Activated T-cell treated with anti-CD3 and anti-CD28 coated beads, Interleukin-2, amount 50 U/mL, for 24 hours (primary cell): ENCODE measurements around the gene KBTBD7.
"Not testable (repeated sequence)": the region's sequence is repeated elsewhere in the genome, so short reads cannot be mapped to it uniquely, and the experiment has no call there.

Experiments
- DNase-seq: peaks from one replicate; pipeline ENCODE4 v3.0.0-alpha.2; 2020
- H3K27ac Mint-ChIP-seq: 2 replicates; pipeline ENCODE4 v1.8.0; 2020; ENCODE audit warnings: mild to moderate bottlenecking, mixed read lengths
- H3K27me3 Mint-ChIP-seq: 2 replicates; pipeline ENCODE4 v1.8.0; 2020; ENCODE audit warnings: mixed read lengths
- H3K36me3 Mint-ChIP-seq: 2 replicates; pipeline ENCODE4 v1.8.0; 2020; ENCODE audit warnings: low read depth, mixed read lengths
- H3K4me1 Mint-ChIP-seq: 2 replicates; pipeline ENCODE4 v1.8.0; 2020; ENCODE audit warnings: low read depth, mixed read lengths
- H3K4me3 Mint-ChIP-seq: 2 replicates; pipeline ENCODE4 v1.8.0; 2020; ENCODE audit warnings: mild to moderate bottlenecking, moderate library complexity, mixed read lengths
- H3K9me3 Mint-ChIP-seq: 2 replicates; pipeline ENCODE4 v1.8.0; 2020; ENCODE audit warnings: mixed read lengths

Gene KBTBD7

DNA sequence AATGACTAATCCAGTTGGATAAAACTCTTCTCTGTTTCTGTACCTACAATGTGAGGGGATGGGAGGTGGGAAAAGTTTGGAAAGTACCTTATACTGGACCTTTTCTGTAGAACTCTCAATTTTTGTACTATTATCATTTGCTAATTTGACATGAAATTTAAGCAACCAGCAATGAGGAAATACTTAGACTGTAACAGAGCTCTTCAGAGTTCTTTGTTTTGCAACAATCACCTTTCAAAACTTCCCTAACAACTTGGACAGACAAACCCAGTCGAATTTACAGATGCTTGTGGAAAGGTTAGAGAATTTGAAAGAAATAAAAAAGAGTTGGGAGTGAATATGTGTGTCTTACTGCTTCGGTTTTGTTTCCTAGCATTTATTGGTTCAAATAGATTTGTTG, 16.8 kb downstream of the KBTBD7 start:
- Mint-ChIP-seq H3K36me3 (peaks cover 19% of the 10 kb centered on the region), H3K9me3 (peaks cover 21% of the 10 kb centered on the region)

DNA sequence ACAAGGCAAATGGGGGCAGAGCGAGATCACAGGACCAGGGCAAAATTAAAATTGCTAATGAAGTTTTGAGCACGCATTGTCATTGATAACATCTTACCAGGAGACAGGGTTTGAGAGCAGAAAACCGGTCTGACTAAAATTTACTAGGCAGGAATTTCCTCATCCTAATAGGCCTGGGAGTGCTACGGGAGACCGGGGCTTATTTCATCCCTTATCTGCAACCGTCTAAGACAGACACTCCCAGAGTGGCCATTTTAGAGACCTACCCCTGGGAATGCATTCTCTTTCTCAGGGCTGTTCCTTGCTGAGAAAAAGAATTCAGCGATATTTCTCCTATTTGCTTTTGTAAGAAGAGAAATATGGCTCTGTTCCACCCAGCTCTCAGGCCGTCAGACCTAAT, 18.8 kb downstream of the KBTBD7 start:
- peaks cover 19% of the 10 kb centered on the region for H3K36me3 Mint-ChIP-seq
- H3K27me3 Mint-ChIP-seq, DNase-seq, H3K4me3 Mint-ChIP-seq, H3K27ac Mint-ChIP-seq: not testable (repeated sequence)
- H3K4me1 Mint-ChIP-seq, result peaks cover 14% of the 10 kb centered on the region
- peaks cover 21% of the 10 kb centered on the region for H3K9me3 Mint-ChIP-seq

More for the DNA sequence above, 16.8 kb downstream of the KBTBD7 start:
- Mint-ChIP-seq H3K27ac (no peak overlapping the region), H3K27me3 (no peaks in the 10 kb centered on the region), H3K4me1 (peaks cover 15% of the 10 kb centered on the region), H3K4me3 (no peak overlapping the region)
- no peak for DNase-seq

DNA sequence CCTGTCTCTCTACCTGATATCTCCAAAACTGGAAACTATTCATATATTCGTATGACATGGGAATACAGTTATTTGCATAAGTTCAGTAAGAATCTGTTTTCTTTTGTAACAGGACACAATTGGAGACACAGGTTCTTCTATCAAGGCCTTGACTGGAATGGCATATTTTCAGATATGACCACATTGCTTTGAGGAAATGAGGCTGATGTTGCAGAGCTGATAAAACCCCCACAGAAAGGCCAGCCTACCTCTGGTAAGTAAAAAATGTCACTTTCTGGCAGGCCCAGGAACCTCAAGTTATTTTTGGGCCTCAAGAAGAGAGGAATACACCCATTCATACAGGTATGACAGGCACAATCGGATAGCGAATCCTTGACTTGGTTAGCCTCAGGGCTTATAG, 32.2 kb downstream of the KBTBD7 start:
- no peak overlapping the region for H3K4me3 Mint-ChIP-seq
- H3K27ac Mint-ChIP-seq, result no peak overlapping the region
- peaks cover 2% of the 10 kb centered on the region for H3K9me3 Mint-ChIP-seq
- H3K27me3 Mint-ChIP-seq, result no peaks in the 10 kb centered on the region
- H3K4me1 Mint-ChIP-seq, result peaks cover 6% of the 10 kb centered on the region
- no peaks in the 10 kb centered on the region for H3K36me3 Mint-ChIP-seq
- DNase-seq, result no peak

DNA sequence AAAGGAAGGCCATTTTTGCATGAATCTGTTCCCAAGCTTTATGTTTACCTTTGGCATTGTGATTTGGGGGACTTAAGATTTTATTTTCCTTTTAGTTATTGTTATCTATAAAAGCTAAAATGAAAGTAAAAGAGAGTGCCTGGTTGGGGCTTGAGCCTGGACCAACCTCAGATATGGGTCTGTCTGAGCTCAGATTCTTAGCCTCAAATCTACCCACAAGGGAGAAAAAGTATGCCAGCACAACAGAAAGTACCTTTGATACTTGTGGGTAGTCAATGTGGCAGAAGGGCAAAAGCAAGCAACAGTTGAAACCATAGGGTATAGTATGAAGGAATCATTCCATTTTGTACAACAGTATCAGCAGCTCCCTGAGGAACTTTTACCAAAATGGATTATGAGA, 35.2 kb downstream of the KBTBD7 start:
- H3K4me1 Mint-ChIP-seq, result peaks cover 6% of the 10 kb centered on the region
- H3K27me3 Mint-ChIP-seq, result no peaks in the 10 kb centered on the region
- no peak overlapping the region for H3K27ac Mint-ChIP-seq
- no peak for DNase-seq
- no peak overlapping the region for H3K4me3 Mint-ChIP-seq
- no peaks in the 10 kb centered on the region for H3K9me3 Mint-ChIP-seq
- no peaks in the 10 kb centered on the region for H3K36me3 Mint-ChIP-seq

DNA sequence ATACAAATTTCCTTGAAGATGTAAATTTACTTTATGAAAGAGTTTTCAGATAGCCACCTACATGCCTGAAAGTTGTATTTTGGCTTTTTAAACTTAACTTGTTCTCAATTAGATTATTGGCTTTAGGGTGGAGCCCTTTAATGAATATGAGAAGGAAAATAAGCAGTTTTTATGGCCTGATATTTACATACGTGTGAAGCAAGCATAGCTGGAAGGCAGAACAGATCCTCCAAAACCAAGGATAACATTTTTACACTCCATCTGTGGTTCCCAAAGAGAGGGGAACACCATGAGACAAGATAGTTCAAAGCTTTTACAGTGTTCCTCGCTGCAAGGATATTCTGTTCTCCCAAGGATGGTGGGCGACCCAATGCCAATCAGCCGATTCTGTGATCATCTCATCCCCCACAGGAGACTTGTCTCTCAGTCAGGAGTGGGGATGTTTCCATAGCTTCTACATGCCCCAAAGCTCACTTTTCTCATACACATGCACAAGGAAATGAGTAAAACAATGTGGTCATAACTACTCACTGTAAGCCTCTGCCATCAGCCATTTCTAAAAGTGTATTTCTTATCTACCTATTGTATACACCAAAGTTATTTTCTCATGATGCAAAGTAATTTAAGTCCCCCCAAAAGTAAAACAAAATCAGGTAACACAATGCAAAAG, 37.2 kb downstream of the KBTBD7 start:
- no peak overlapping the region for H3K27ac Mint-ChIP-seq
- H3K4me3 Mint-ChIP-seq, result no peak overlapping the region
- H3K27me3 Mint-ChIP-seq, result no peaks in the 10 kb centered on the region
- DNase-seq, result no peak
- H3K4me1 Mint-ChIP-seq, result peaks cover 6% of the 10 kb centered on the region
- H3K36me3 Mint-ChIP-seq, result peaks cover 5% of the 10 kb centered on the region
- H3K9me3 Mint-ChIP-seq, result peaks cover 7% of the 10 kb centered on the region

DNA sequence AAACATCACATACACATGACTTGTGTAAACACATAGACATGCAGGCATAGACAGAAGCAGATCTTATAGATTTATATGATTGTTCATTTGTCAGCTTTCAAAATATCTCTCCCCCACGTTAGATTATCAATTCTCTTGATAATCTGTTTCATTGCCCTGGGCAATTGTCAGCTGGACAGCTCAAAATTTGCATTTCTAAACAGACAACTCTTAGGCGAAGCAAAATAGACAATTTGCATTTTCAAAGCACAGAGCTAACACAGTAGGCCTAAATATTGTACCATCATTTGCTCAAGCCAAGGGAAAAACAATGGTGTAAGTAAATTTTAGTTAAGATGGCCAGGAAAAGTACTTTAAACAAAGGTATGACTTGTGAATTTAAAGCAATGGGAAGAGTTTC, 37.7 kb downstream of the KBTBD7 start:
- H3K36me3 Mint-ChIP-seq, result peaks cover 11% of the 10 kb centered on the region
- H3K4me1 Mint-ChIP-seq, result peaks cover 6% of the 10 kb centered on the region
- no peak overlapping the region for H3K27ac Mint-ChIP-seq
- H3K4me3 Mint-ChIP-seq, result no peak overlapping the region
- H3K27me3 Mint-ChIP-seq, result no peaks in the 10 kb centered on the region
- H3K9me3 Mint-ChIP-seq, result peaks cover 13% of the 10 kb centered on the region
- DNase-seq, result no peak

DNA sequence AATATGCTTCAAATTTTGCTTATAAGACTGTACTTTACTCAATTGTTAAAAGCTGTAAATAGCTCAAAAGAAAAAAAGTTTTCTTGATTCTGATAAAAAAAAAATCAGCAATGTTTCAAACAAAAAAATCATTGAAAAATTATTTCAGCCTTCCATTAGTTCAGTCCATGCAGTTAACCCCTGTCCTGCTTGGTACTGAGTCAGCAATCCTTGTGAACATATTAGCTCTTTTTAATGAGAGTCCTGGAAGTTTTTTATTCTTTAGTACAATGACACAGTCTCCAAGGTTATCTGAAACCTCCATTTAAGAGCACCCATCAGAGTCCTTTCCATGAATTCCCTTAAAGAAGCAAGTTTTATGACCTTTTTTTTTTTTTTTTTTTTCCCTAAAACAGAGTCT, 40.3 kb downstream of the KBTBD7 start:
- no peak overlapping the region for H3K4me3 Mint-ChIP-seq
- no peak for DNase-seq
- H3K27ac Mint-ChIP-seq, result no peak overlapping the region
- H3K4me1 Mint-ChIP-seq, result peaks cover 3% of the 10 kb centered on the region
- H3K27me3 Mint-ChIP-seq, result no peaks in the 10 kb centered on the region
- H3K9me3 Mint-ChIP-seq, result peaks cover 38% of the 10 kb centered on the region
- H3K36me3 Mint-ChIP-seq, result peaks cover 37% of the 10 kb centered on the region

DNA sequence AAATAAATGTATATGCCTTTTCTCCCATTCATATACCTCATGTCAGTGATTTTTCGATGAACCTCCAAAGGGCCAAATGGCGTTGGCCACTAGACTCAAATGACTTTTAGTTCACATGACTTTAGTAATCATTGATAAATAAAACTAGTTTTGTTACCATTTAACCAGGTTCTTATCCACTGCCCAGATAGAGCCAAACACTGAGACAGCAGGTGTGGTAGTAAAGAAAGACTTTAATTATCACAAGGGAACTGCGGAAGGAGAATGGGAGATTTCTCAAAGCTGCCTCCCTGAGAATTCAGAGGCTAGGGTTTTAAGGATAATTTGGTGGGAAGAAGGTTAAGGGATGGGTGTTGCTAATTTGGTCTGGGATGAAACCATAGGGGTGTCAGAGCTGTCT, 42.4 kb downstream of the KBTBD7 start:
- no peak for DNase-seq
- H3K27ac Mint-ChIP-seq, result no peak overlapping the region
- no peak overlapping the region for H3K4me3 Mint-ChIP-seq
- H3K36me3 Mint-ChIP-seq, result peaks cover 53% of the 10 kb centered on the region
- no peaks in the 10 kb centered on the region for H3K27me3 Mint-ChIP-seq
- no peaks in the 10 kb centered on the region for H3K4me1 Mint-ChIP-seq
- H3K9me3 Mint-ChIP-seq, result peaks cover 54% of the 10 kb centered on the region

DNA sequence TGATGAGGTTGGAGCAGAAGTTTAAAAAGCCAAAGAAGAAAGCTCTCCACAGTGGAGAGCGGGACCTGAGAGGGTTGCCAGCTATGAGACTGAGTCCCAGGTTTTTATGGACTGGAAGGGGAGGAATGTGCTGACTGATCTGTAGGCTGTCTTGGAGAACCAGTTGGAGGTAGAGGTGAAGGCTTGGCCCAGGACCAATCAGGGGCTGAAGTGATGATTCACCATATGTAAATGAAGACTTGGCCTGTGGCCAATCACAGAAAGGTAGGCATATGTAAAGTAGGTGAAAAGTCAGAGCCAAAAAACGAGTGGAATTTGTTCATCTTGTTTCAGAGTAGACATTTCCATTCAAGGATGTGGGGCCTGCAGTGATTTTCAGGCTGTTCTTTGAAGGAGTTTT, 44.3 kb downstream of the KBTBD7 start:
- peaks cover 64% of the 10 kb centered on the region for H3K36me3 Mint-ChIP-seq
- no peak for DNase-seq

DNA sequence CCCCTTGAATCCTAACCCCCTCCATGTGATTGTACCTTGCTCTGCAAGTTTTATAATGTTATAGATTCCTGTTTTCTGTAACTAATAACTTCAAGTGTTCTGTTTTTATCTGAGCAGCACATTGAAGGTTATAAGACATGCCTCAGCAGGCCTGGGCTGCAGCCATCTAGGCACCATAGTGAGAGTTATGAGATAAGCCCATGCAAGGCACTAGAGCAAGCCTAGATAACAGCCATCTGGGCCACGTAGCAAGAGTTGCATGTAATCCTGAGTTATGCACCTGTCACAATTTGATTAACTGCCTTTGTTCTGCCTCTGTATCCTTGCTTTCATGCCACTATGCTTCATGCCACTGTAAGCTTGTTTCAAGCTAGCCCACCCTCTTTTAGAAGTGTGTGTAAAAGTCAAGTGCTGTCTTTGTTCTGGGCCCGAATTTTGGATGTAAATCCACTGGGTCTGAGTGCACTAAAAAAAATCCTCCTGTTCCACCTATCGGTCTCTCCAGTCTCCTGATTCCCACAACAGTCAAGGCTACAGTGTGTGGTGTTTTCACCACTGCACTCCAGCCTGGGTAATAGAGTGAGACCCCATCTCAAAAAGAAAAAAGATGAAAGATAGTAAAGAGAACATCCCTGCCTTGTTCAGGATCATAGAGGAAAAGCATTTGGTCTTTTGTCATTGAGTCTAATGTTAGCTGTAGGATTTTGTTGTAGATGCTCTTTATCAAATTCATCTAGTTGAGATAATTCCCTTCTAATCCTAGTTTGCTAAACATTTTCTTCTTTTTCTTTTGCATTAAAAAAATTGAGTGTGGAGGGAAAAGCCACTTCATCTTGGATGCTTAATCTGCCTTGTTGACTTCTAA, 45.7 kb downstream of the KBTBD7 start:
- Mint-ChIP-seq H3K4me3 (no peak overlapping the region), H3K4me1 (no peaks in the 10 kb centered on the region), H3K9me3 (peaks cover 54% of the 10 kb centered on the region), H3K36me3 (peaks cover 64% of the 10 kb centered on the region), H3K27ac (no peak overlapping the region), H3K27me3 (no peaks in the 10 kb centered on the region)
- DNase-seq, result no peak

More for the DNA sequence above, 44.3 kb downstream of the KBTBD7 start:
- H3K27ac Mint-ChIP-seq, result no peak overlapping the region
- H3K4me3 Mint-ChIP-seq, result no peak overlapping the region
- H3K9me3 Mint-ChIP-seq, result peaks cover 54% of the 10 kb centered on the region
- H3K27me3 Mint-ChIP-seq, result no peaks in the 10 kb centered on the region
- no peaks in the 10 kb centered on the region for H3K4me1 Mint-ChIP-seq

DNA sequence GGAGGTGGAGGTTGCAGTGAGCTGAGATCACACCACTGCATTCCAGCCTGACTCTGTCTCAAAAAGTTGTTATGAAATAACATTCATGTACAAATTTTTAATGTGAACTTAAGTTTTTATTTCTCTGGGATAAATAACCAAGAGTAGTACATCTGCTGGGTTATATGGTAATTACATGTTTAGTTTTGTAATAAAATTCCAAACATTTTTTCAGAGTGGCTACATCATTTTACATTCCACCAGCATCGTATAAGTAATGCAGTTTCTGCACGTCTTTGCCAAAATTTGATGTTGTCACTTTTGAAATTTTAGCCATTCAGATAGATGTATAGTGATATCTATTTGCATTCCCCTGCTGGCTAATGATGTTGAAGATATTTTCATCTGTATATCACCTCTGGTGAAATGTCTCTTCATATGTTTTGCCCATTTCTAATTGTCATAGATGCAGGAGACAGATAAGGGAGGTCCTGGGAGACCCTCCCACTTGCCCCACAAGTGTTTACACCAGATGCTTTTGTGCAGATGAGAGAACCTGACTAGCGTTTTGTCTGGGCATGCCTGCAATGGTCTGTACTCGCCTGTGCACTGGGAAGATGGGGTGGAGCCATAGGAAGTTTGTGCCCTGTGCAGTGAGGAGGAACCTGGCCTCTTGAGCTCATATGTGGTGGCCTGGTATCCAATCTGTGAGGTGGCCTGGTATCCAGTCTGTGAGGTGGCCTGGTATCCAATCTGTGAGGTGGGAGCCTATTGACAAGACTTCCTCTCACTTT, 49.0 kb downstream of the KBTBD7 start:
- Mint-ChIP-seq H3K27me3 (no peaks in the 10 kb centered on the region), H3K4me1 (no peaks in the 10 kb centered on the region), H3K36me3 (peaks cover 40% of the 10 kb centered on the region), H3K27ac (no peak overlapping the region), H3K4me3 (no peak overlapping the region), H3K9me3 (peaks cover 29% of the 10 kb centered on the region)
- DNase-seq, result no peak

DNA sequence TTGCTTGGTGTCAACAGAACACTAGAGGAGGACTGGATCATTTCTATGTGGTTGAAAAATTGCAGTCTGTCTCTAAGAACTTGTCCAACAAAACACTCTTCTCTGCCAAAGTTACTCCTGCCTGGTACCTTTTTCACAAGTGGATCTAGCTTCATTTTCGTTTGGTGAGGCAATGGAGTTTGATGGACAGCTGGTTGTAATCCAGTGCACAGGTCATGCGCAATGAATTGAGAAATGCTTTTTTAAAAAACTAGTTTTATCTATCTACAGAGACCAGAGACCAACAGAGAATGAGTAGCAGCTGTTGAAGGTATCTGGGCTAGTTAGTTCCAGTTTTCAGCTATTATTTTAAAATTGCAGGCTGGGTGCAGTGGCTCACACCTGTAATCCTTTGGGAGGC, 49.8 kb downstream of the KBTBD7 start:
- H3K36me3 Mint-ChIP-seq, result peaks cover 33% of the 10 kb centered on the region
- H3K4me3 Mint-ChIP-seq, result no peak overlapping the region
- H3K9me3 Mint-ChIP-seq, result peaks cover 21% of the 10 kb centered on the region
- H3K4me1 Mint-ChIP-seq, result peaks cover 4% of the 10 kb centered on the region
- no peak overlapping the region for H3K27ac Mint-ChIP-seq
- H3K27me3 Mint-ChIP-seq, result no peaks in the 10 kb centered on the region
- DNase-seq, result no peak
